Hepatocyte (in vitro differentiated cells): ENCODE results near the gene MAP3K20.

Experiments used
- CTCF ChIP-seq: fragments of 200-600 bp; sonication (generic); IDR thresholded peaks from 2 replicates; pipeline ENCODE4 v1.5.1; 2016; ENCODE audit warnings: antibody characterized with exemption, mild to moderate bottlenecking; ENCODE audit not compliant: poor library complexity
- EZH2 ChIP-seq: fragments of 200-600 bp; sonication (generic); IDR thresholded peaks from 2 replicates; pipeline ENCODE4 v1.6.1; 2016; ENCODE audit warnings: antibody characterized with exemption, mild to moderate bottlenecking, borderline replicate concordance
- EZH2phosphoT487 ChIP-seq: fragments of 200-600 bp; sonication (generic); IDR thresholded peaks from one replicate; pipeline ENCODE4 v1.6.1; 2018; ENCODE audit warnings: antibody characterized with exemption, mild to moderate bottlenecking, low read depth, moderate library complexity; ENCODE audit not compliant: unreplicated experiment, severe bottlenecking

DNA sequence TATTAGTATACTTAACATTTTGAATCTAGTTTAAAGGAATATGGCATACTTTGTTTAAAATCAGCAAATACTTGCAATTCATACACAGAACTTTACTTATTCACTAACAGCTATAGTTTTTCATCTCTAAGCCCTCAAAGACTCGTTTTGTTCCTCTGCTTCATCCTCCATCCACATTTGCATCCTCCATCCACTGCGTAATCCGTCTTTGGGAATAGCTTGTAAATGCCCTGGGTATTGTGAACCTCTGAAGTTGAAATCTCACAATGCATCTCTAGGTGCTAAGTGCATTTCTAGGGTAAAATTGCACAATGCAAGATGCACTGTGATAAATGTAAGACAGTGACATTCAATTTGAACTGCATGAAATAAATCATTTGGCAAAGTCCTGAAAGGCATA is 163.2 kb downstream of the MAP3K20 start:
- TF ChIP-seq EZH2 (no peak), CTCF (no peak), EZH2phosphoT487 (no peak)
